HG02642 (cell line): Measurements from ENCODE around the gene CCKAR.

Experiments
- ATAC-seq: cut with Tn5 transposase; IDR thresholded peaks from one replicate; pipeline ENCODE4 v1.9.1; 2021; ENCODE audit warnings: mild to moderate bottlenecking; ENCODE audit not compliant: unreplicated experiment, poor library complexity

The CCKAR gene

DNA sequence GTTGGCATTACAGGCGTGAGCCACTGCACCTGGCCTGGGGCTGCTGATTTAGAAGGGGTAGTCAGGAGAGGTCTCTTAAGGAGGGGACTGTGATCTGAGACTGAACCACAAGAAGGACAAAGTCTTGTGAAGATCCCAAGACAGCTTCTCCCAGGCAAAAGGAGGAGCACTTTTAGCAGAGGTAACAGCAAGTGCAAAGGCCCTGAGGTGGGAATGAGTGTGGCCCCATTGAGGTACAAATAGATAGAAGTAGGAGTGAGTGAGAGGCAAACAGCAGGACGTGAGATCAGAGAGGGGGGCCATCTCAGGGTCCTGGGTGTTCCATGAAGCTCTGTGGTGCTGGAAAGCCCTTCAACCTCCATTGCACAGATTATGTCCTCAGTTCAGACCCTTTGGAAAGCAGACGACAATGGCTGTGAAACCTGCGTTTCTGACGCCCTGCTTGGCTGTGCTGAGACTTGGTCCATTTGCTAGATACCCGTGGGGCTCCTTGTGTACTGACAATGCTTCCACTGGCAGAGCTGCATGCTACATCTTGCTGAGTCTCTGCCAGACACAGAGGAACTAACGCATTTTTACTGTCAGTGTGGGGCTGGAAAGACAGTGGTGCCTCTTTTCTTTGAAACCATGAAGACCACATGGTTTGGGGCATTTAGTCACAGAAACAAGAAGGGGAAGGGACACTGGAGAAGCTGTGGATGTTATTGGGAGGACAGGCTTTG lies 1.3 kb upstream of the CCKAR start:
- no peak for ATAC-seq

- ATAC-seq, result no peak
Observed at GRCh38 chr4:26490960-26491284, 638 bp upstream of the CCKAR start.

DNA sequence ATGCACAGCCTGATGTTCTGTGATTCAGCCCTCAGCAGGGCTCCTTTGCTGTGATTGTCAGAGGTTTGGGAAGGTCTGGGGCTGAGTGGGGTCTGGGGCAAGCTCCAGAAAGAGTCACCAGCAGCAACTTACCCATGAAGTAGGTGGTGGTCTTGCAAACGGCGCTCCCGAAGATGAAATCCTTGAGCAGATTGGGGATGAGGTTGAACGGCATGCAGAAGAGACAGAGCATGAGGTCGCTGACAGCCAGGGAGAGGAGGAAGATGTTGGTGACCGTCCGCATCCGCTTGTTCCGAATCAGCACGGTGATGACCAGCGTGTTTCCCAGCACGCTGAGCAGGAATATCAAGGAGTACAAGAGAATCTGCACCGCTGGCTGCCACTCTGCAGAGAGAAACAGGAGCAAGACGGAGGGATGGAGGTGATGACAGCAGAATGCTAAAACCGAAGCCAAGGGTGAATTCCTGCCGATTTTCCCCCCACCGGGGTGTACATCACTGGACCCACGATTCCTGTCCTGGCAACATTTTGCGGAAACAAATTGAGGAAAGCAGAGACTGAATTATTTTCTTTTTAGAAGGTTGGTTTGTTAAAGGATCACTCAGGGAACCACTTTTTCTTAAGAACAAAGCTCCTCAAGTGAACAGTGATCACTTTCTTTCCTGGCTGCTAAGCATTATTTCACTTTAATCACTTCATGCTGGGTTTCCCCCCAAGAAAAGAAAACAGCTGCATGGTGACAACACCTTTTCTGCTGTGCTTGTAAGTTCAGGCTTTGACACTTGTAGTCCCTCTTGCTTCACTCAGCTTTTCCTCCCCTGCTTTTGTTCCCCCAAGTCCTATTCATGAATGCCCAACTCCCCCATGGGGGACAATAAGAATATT lies 941 bp downstream of the CCKAR start:
- no peak for ATAC-seq

GRCh38 chr4:26485684-26486083 lies 4.6 kb downstream of the CCKAR start:
- no peak for ATAC-seq

GRCh38 chr4:26484516-26484915 lies 5.8 kb downstream of the CCKAR start:
- no peak for ATAC-seq

DNA sequence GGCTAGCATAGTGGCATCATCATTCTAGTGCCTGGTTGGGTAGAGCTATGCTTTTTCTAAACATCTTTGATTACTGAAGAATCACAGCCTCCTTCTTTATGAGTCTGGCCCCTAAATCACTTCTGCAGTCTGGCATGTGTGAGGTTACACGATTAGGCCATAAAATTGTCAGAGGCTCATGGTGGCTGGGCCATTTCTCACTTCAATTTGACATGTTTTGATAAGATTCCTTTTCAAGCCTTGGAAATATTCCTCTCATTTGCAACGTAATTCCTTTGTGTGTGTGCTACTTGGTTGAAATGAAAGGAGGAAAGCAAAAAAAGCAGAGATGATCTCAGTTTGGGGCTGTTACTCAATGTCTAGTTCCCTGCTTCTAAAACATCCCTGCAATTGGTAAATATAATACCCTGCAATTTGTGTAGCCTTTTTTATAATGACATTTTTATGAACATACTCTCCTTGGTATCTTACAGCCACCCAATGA lies 6.2 kb downstream of the CCKAR start:
- no peak for ATAC-seq

DNA sequence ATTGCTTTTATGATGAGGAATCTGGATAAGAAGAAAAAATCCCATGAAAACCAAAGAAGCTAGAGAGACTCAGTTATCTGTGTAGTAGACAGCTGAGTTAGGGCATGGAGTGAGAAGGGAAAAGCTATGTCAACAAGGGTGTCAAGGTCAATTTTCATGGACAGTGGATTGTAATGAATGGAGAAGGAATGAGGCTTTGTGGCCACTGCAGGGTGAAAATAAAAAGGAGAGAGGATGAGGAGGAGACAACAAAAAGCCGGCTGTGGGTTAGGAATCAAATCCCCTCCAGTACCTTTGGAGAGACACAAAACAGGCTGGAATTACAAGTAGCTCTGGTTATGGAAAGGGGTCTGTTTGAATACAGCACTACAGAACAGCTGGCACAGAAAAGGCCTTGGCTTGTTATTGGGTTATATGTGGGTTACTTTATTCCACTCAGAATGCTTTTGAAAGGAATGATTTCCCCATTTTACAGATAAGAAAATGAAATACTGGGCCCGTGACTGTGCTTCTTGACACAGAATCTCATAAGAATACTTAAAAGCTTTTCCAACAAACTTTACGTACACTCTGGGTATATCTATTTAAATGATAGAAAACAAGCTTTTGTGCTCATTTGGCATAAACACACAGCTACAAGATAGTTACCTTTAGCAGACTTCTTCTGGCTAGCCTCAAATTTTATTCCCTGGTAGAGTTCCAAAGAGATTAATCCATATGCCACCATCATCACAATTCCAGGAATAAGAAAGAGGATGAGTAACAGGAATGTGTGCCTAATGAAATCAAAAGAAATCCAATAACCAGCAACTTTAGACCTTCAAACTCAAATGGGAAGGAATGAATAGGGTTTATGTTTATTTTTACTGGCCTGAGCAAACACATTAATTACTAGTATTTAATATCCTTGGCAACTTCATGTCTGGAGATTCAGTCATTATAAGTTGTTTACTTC lies 7.5 kb downstream of the CCKAR start:
- ATAC-seq, result no peak

GRCh38 chr4:26478330-26478729 lies 12.0 kb downstream of the CCKAR start:
- ATAC-seq, result no peak

- ATAC-seq, result no peak
Observed at GRCh38 chr4:26476545-26476944, 13.7 kb downstream of the CCKAR start.

DNA sequence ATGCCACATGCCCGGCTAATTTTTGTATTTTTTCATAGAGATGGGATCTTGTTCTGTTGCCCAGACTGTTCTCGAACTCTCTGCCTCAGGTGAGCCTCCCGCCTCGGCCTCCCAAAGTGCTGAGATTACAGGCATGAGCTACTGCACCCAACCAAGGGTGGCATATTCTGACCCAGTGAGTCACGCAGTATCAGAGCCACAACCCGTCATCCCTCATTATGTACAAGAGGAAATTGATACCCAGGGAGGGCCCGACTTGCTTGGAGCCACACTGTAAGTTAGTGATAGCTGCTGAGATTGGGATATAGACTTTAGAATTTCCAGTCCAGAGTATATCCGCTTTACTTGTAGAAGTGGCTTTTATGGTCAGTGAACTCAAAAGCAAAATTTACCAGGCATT lies 14.6 kb downstream of the CCKAR start:
- ATAC-seq, result no peak

DNA sequence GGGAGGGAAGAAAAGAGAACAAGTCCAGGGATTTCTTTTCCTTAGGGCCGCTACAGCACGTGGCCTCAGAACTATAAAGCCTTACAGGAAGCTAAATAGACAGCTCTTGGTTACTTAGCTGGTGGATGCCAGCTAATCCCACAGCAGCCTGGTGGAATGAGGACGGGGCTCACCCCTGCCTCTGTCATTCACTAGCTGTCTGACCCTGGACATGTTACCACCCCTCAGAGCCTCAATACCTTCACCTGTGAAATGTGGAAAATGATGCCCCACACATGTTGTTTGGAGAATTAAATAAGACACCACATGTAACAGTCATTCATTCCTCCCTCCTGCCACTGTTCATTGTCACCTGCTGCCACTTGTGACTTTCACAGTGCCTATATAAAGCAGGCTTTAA lies 15.7 kb downstream of the CCKAR start:
- ATAC-seq, result no peak

DNA sequence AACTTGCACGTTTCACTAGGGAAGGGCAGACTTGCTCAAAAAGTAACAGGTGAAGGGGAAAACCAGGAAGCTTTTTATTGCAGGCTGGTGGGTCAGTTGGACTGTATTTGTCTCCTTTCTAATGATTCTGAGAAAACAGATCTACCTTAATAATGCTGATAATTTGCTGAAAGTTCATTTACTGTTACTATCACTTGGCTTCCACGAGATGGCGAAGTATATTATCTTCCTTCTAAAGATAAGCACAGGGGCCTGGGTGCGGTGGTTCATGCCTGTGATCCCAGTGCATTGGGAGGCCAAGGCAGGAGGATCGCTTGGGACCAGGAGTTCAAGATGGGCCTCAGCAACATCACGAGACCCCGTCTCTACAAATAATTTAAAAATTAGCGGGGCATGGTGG lies 16.4 kb downstream of the CCKAR start:
- ATAC-seq, result no peak

DNA sequence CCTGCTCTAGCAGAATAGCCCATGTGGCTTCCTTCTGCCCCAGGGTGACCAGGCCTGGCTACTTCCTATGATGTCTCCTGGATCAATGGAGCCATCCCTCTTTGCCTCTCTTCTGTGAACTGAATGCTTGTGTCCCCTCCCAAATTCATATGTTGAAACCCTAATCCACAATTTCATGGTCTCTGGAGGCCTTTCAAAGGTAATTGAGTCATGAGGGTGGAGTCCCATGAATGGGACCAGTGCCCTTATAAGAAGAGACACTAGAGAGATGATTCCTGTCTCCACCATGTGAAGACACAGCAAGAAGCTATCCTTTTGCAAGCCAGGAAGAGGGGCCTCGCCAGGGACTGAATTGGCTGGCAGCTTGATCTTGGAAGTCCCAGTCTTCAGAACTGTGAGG lies 18.4 kb downstream of the CCKAR start:
- ATAC-seq, result no peak

DNA sequence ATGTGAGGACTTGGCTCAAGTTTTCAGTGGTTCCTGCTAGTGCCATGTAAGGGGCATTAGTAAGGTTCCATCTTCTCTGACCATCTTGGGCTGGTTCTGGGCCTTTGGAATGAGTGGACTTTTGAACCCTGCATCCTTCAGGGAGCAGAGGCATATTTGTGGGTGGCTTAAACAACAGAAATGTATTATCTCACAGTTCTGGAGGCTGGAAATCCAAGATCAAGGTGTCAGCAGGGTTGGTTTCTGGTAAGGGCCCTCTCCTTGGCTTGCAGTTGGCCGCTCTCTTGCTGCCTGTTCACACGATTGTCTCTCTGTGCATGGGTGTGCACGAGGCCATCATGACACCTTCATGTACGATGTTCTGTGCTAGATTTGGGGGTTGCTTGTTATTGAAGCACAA lies 21.3 kb downstream of the CCKAR start:
- ATAC-seq, result no peak

DNA sequence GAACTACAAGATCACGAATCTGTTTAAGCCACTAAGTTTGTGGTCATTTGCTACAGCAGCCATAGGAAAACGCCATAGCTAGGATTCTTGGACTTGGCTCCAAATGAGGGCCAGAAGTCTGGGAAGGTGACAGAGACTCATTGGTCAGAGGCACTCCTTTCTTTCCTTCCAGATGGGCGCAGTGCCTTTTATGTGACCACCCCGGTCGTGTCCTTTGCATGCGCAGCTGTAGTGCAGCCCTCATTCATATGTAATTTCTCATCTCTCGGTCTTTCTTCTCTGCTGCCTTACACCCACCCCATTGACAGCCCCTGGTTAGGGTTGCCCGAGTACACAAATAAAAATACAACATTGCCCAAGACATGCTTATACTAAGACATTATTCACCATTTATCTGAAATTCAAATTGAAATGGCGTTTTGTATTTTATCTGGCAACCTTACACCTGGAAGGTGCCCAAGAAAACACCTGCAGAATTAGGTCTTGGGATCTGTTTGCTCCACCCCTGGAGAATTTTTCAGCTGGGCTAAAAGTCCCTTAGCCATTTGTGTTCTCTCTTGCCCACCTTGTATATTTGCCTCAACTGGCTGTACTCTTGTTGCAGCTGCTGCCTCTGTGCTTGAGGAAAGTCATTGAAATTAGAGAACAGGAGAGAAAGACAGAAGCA lies 21.9 kb downstream of the CCKAR start:
- ATAC-seq, result no peak

GRCh38 chr4:26467724-26468123 lies 22.6 kb downstream of the CCKAR start:
- no peak for ATAC-seq

- no peak for ATAC-seq
Observed at GRCh38 chr4:26466578-26467270, 23.6 kb downstream of the CCKAR start.

GRCh38 chr4:26464420-26465095 lies 25.7 kb downstream of the CCKAR start:
- ATAC-seq, result no peak

- ATAC-seq, result no peak
Observed at GRCh38 chr4:26463386-26463785, 26.9 kb downstream of the CCKAR start.
